ENCODE data around the gene SPCS3. TPM values are rescaled to one million over a fixed set of nuclear protein-coding genes. Genes with fewer than 3 reads are reported as not detected.
"Not testable (repeated sequence)": the region's sequence is repeated elsewhere in the genome, so short reads cannot be mapped to it uniquely, and the experiment has no call there.

Gene SPCS3
- total and polyA plus RNA-seq, 7 donors = 20.8 to 75.8 (median 44.8) TPM

GRCh38 chr4:176343286-176343685 is 23.5 kb downstream of the SPCS3 start:
- Histone ChIP-seq H3K36me3 (ENCODE audit: insufficient read depth in 1 of 2, low read depth in 1 of 2) (no peaks in the 10 kb centered on the region), H3K27me3 (ENCODE audit: insufficient read depth in 3 of 3, low read length in 2 of 3) (no peaks in the 10 kb centered on the region), H3K9me3 (peaks cover 6% of the 10 kb centered on the region), H3K4me3 (no peak overlapping the region), H3K4me1 (peaks cover 12% of the 10 kb centered on the region), H3K27ac (no peak overlapping the region)
- DNase-seq (no peak), ATAC-seq (no peak)
- 92 to 100% (median 100%) methylated on average over 2 of the region's 2 CpGs for WGBS, 3 donors
- intact Hi-C loops (cut with DNase I) = loop anchor here (2.0 to 5.0 kb wide), 3 partner anchors 196 to 396 kb away; no protein-coding TSS in a partner anchor
- TF ChIP-seq CTCF (IDR thresholded peaks at IDR 0.05) = no peak

GRCh38 chr4:176345346-176345745 is 25.6 kb downstream of the SPCS3 start:
- not testable (repeated sequence) for DNase-seq; H3K27me3 ChIP-seq (ENCODE audit: insufficient read depth in 3 of 3, low read length in 2 of 3); H3K9me3 ChIP-seq; H3K27ac ChIP-seq; H3K36me3 ChIP-seq (ENCODE audit: insufficient read depth in 1 of 2, low read depth in 1 of 2); H3K4me3 ChIP-seq; ATAC-seq; H3K4me1 ChIP-seq
- WGBS, 3 donors = 40 to 54% (median 45%) methylated on average over 7 of the region's 7 CpGs
- intact Hi-C loops (cut with DNase I) = loop anchor here in 1 of 2 donors (5.0 kb wide), 1 partner anchor 398 kb away; no protein-coding TSS in a partner anchor

GRCh38 chr4:176346836-176347235 is 27.1 kb downstream of the SPCS3 start:
- not testable (repeated sequence) for H3K4me3 ChIP-seq; H3K36me3 ChIP-seq (ENCODE audit: insufficient read depth in 1 of 2, low read depth in 1 of 2); H3K4me1 ChIP-seq; ATAC-seq; H3K27me3 ChIP-seq (ENCODE audit: insufficient read depth in 3 of 3, low read length in 2 of 3); H3K27ac ChIP-seq; DNase-seq; H3K9me3 ChIP-seq
- WGBS, 3 donors = 70 to 87% (median 83%) methylated on average over 2 of the region's 2 CpGs
- intact Hi-C loops (cut with DNase I) = loop anchor here in 1 of 2 donors (5.0 kb wide), 1 partner anchor 400 kb away; no protein-coding TSS in a partner anchor

GRCh38 chr4:176350671-176351070 is 30.9 kb downstream of the SPCS3 start:
- WGBS, 3 donors = 80 to 90% (median 86%) methylated on average over 5 of the region's 5 CpGs
- intact Hi-C loops (cut with DNase I) = no loop called here
- TF ChIP-seq CTCF (IDR thresholded peaks at IDR 0.05) = no peak

GRCh38 chr4:176354884-176355283 is 35.1 kb downstream of the SPCS3 start:
- no peak for ATAC-seq
- WGBS, 3 donors = 67 to 77% (median 73%) methylated on average over 1 of the region's 1 CpG
- no peak overlapping the region for H3K27ac ChIP-seq
- H3K9me3 ChIP-seq = no peaks in the 10 kb centered on the region
- H3K4me3 ChIP-seq = no peak overlapping the region
- no peak for TF ChIP-seq CTCF (IDR thresholded peaks at IDR 0.05)
- no peak for DNase-seq
- H3K36me3 ChIP-seq (ENCODE audit: insufficient read depth in 1 of 2, low read depth in 1 of 2) = no peaks in the 10 kb centered on the region
- H3K27me3 ChIP-seq (ENCODE audit: insufficient read depth in 3 of 3, low read length in 2 of 3) = no peaks in the 10 kb centered on the region
- intact Hi-C loops (cut with DNase I) = no loop called here
- no peaks in the 10 kb centered on the region for H3K4me1 ChIP-seq

More at GRCh38 chr4:176350671-176351070, 30.9 kb downstream of the SPCS3 start:
- ATAC-seq (no peak), DNase-seq (no peak)
- H3K27ac ChIP-seq = no peak overlapping the region
- no peaks in the 10 kb centered on the region for H3K9me3 ChIP-seq
- no peak overlapping the region for H3K4me3 ChIP-seq
- no peaks in the 10 kb centered on the region for H3K4me1 ChIP-seq
- H3K36me3 ChIP-seq (ENCODE audit: insufficient read depth in 1 of 2, low read depth in 1 of 2) = no peaks in the 10 kb centered on the region
- H3K27me3 ChIP-seq (ENCODE audit: insufficient read depth in 3 of 3, low read length in 2 of 3) = no peaks in the 10 kb centered on the region

Data from psoas muscle (tissue), 8 donors.